Astrocyte (in vitro differentiated cells and primary cell): ENCODE measurements around the gene ATP1A2. TPM values are rescaled to one million over a fixed set of nuclear protein-coding genes. Genes with fewer than 3 reads are reported as not detected.

ENCODE experiments used
- DNase-seq: peaks from one replicate; pipeline ENCODE4 v3.0.0-alpha.2; 2010; ENCODE audit warnings: low read depth
- FAIRE-seq: peaks from 2 replicates; lab custom pipeline; 2011; peaks lifted over from hg19 to GRCh38; lab: Jason Lieb, UNC
- H2AFZ ChIP-seq: 2 replicates; pipeline ENCODE4 v1.6.0; 2012; ENCODE audit warnings: low read depth, low read length, inconsistent platforms
- H3K27ac ChIP-seq: 2 replicates; pipeline ENCODE4 v1.5.1; 2011; ENCODE audit warnings: low read depth, low read length, inconsistent platforms
- H3K27me3 ChIP-seq: 2 replicates; pipeline ENCODE4 v1.6.0; 2011; ENCODE audit warnings: low read length, inconsistent platforms; ENCODE audit not compliant: insufficient read depth
- H3K36me3 ChIP-seq: 2 replicates; pipeline ENCODE4 v1.5.1; 2011; ENCODE audit warnings: low read length, inconsistent platforms; ENCODE audit not compliant: insufficient read depth
- H3K4me1 ChIP-seq: 2 replicates; pipeline ENCODE4 v1.5.1; 2011; ENCODE audit warnings: low read length, inconsistent platforms; ENCODE audit not compliant: insufficient read depth
- H3K4me2 ChIP-seq: 2 replicates; pipeline ENCODE4 v1.6.0; 2012; ENCODE audit warnings: low read length, inconsistent platforms
- H3K4me3 ChIP-seq: 2 replicates; pipeline ENCODE4 v1.5.1; 2011; ENCODE audit warnings: low read depth, mild to moderate bottlenecking, low read length, inconsistent platforms; ENCODE audit not compliant: insufficient read depth
- H3K79me2 ChIP-seq: 2 replicates; pipeline ENCODE4 v1.6.0; 2012; ENCODE audit warnings: mild to moderate bottlenecking, low read length, inconsistent platforms; ENCODE audit not compliant: insufficient read depth
- H3K9ac ChIP-seq: 2 replicates; pipeline ENCODE4 v1.6.0; 2012; ENCODE audit warnings: mild to moderate bottlenecking, low read length, inconsistent platforms
- H3K9me3 ChIP-seq: 2 replicates; pipeline ENCODE4 v1.5.1; 2012; ENCODE audit warnings: low read depth, mild to moderate bottlenecking, low read length, inconsistent platforms; ENCODE audit not compliant: insufficient read depth
- H4K20me1 ChIP-seq: 2 replicates; pipeline ENCODE4 v1.6.0; 2012; ENCODE audit warnings: low read length, inconsistent platforms; ENCODE audit not compliant: insufficient read depth
- H3K27ac Mint-ChIP-seq: one replicate; pipeline ENCODE4 v1.8.0; 2021; ENCODE audit warnings: mild to moderate bottlenecking, mixed read lengths; ENCODE audit not compliant: unreplicated experiment
- H3K27me3 Mint-ChIP-seq: one replicate; pipeline ENCODE4 v1.8.0; 2021; ENCODE audit warnings: low read depth, mixed read lengths; ENCODE audit not compliant: unreplicated experiment
- H3K36me3 Mint-ChIP-seq: one replicate; pipeline ENCODE4 v1.8.0; 2021; ENCODE audit warnings: low read depth, mixed read lengths; ENCODE audit not compliant: unreplicated experiment
- H3K4me1 Mint-ChIP-seq: one replicate; pipeline ENCODE4 v1.8.0; 2021; ENCODE audit warnings: low read depth, mixed read lengths; ENCODE audit not compliant: unreplicated experiment
- H3K4me3 Mint-ChIP-seq: one replicate; pipeline ENCODE4 v1.8.0; 2021; ENCODE audit warnings: mild to moderate bottlenecking, moderate library complexity, mixed read lengths; ENCODE audit not compliant: unreplicated experiment
- H3K9me3 Mint-ChIP-seq: one replicate; pipeline ENCODE4 v1.8.0; 2021; ENCODE audit warnings: mild to moderate bottlenecking, mixed read lengths; ENCODE audit not compliant: unreplicated experiment
- CTCF ChIP-seq: IDR thresholded peaks from 2 replicates; pipeline ENCODE4 v1.5.1; 2011; ENCODE audit warnings: low read depth, mild to moderate bottlenecking, inconsistent platforms, low read length, moderate library complexity; ENCODE audit not compliant: insufficient read depth
- EZH2 ChIP-seq: IDR thresholded peaks from 2 replicates; pipeline ENCODE4 v1.6.1; 2012; ENCODE audit warnings: mild to moderate bottlenecking, low read length, inconsistent platforms; ENCODE audit not compliant: insufficient read depth
- total RNA-seq: library from RNA; stranded (reverse); gene quantifications from 2 replicates; pipeline ENCODE4 v1.2.1, GENCODE V29; 2021

Gene ATP1A2
- total RNA-seq, 1 donor from 2014 or later, result 2.5 TPM

DNA sequence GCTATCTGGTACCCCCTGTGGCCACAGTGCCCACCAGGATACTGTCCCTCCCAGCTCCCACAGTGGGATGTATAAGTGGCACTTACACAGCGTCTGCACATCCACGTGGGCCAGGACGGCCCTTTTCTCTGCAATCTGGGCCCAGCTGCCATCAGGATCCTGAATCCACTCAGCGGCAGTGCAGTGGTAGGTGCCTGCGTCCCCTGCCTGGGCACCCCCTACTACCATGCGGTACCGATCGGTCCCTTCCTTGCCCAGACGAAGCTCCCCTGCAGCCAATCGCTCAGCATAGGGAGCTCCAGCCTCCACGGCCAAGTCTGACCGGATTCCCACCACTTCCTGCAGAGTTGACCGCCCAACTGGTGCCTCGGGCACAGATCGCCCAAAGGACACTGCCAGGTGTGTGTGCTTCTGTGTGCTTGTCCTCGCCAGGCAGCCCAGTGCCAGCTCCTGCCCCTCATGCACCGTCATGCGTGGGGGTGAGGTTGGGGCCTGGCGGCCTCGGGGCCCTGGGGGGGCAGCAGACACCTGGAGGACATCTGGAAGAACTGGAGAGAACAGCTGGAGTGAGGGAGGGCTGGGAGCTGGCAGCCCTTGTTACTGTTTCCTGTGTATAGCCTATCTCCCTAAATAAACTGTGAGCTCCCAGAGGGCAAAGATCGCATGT is 21.8 kb upstream of the ATP1A2 start:
- no peak for DNase-seq

GRCh38 chr1:160094291-160094625 is 21.3 kb upstream of the ATP1A2 start:
- no peaks in the 10 kb centered on the region for H3K27me3 Mint-ChIP-seq
- no peaks in the 10 kb centered on the region for H3K9me3 Mint-ChIP-seq
- peaks cover 2% of the 10 kb centered on the region for H3K36me3 Mint-ChIP-seq
- H3K27me3 ChIP-seq, result no peaks in the 10 kb centered on the region
- H3K27ac Mint-ChIP-seq, result no peak overlapping the region
- H3K9ac ChIP-seq, result no peak overlapping the region
- H3K4me3 ChIP-seq, result no peak overlapping the region
- no peak overlapping the region for H3K4me3 Mint-ChIP-seq
- H4K20me1 ChIP-seq, result peaks cover 6% of the 10 kb centered on the region
- DNase-seq (no peak), FAIRE-seq (no peak)
- no peak overlapping the region for H2AFZ ChIP-seq
- peaks cover 6% of the 10 kb centered on the region for H3K4me1 Mint-ChIP-seq
- TF ChIP-seq CTCF, result no peak
- TF ChIP-seq EZH2, result no peak
- peaks cover 8% of the 10 kb centered on the region for H3K4me1 ChIP-seq
- no peaks in the 10 kb centered on the region for H3K9me3 ChIP-seq
- H3K36me3 ChIP-seq, result no peaks in the 10 kb centered on the region
- H3K4me2 ChIP-seq, result no peak overlapping the region
- H3K79me2 ChIP-seq, result no peaks in the 10 kb centered on the region
- no peak overlapping the region for H3K27ac ChIP-seq

More for the DNA sequence above, 21.8 kb upstream of the ATP1A2 start:
- Mint-ChIP-seq H3K36me3 (peaks cover 4% of the 10 kb centered on the region), H3K4me1 (peaks cover 6% of the 10 kb centered on the region), H3K9me3 (no peaks in the 10 kb centered on the region), H3K27me3 (peaks cover under 1% of the 10 kb centered on the region), H3K4me3 (no peak overlapping the region), H3K27ac (no peak overlapping the region)
- Histone ChIP-seq H4K20me1 (peaks cover 6% of the 10 kb centered on the region), H3K4me1 (peaks cover 7% of the 10 kb centered on the region), H2AFZ (no peak overlapping the region), H3K27ac (no peak overlapping the region), H3K27me3 (no peaks in the 10 kb centered on the region), H3K9me3 (no peaks in the 10 kb centered on the region), H3K79me2 (no peaks in the 10 kb centered on the region), H3K4me2 (no peak overlapping the region), H3K9ac (no peak overlapping the region), H3K36me3 (no peaks in the 10 kb centered on the region), H3K4me3 (no peak overlapping the region)
- no peak for TF ChIP-seq EZH2
- TF ChIP-seq CTCF, result no peak
- no peak for FAIRE-seq

- Histone ChIP-seq H3K36me3 (no peaks in the 10 kb centered on the region), H3K79me2 (no peaks in the 10 kb centered on the region), H3K9me3 (no peaks in the 10 kb centered on the region), H3K4me3 (no peak overlapping the region), H3K27ac (no peak overlapping the region), H3K4me2 (no peak overlapping the region), H2AFZ (no peak overlapping the region), H4K20me1 (peaks cover 6% of the 10 kb centered on the region), H3K4me1 (peaks cover 9% of the 10 kb centered on the region), H3K27me3 (no peaks in the 10 kb centered on the region), H3K9ac (no peak overlapping the region)
- Mint-ChIP-seq H3K27me3 (no peaks in the 10 kb centered on the region), H3K27ac (no peak overlapping the region), H3K36me3 (peaks cover 2% of the 10 kb centered on the region), H3K4me1 (peaks cover 6% of the 10 kb centered on the region), H3K9me3 (no peaks in the 10 kb centered on the region), H3K4me3 (no peak overlapping the region)
- FAIRE-seq (no peak), DNase-seq (no peak)
- TF ChIP-seq EZH2, result no peak
- TF ChIP-seq CTCF, result no peak
Measured at GRCh38 chr1:160094806-160095205, 20.8 kb upstream of the ATP1A2 start.
